Skeletal muscle tissue (tissue), 1 donor: ENCODE data around the gene MARCHF3. TPM values are rescaled to one million over a fixed set of nuclear protein-coding genes. Genes with fewer than 3 reads are reported as not detected.

Experiments
- total RNA-seq: library from RNA; depleted of rRNA; stranded (reverse); fragments of >200 nt; gene quantifications from one replicate; pipeline ENCODE4 v1.2.3, GENCODE V29; 2014

Gene MARCHF3
- total RNA-seq, 1 donor from 2014 or later = 18.8 TPM

Other genes with a start within 250 kb of the MARCHF3 start
- 3.7 TPM for gene C5orf63, start 42.9 kb upstream of the MARCHF3 start, total RNA-seq